ENCODE data around the gene ADAM12.

Gene ADAM12

GRCh38 chr10:126243306-126243705 is 145.0 kb downstream of the ADAM12 start:
- TF ChIP-seq MAX (IDR thresholded peaks at IDR 0.05) (no peak), TEAD4 (IDR thresholded peaks at IDR 0.05) (no peak), TAF1 (IDR thresholded peaks at IDR 0.05; ENCODE audit: low read depth) (no peak), EP300 (IDR thresholded peaks at IDR 0.05; ENCODE audit: borderline replicate concordance) (no peak), NFIC (IDR thresholded peaks at IDR 0.05) (no peak), TCF12 (IDR thresholded peaks at IDR 0.05; ENCODE audit: low read depth) (no peak), FOXM1 (IDR thresholded peaks at IDR 0.05; ENCODE audit: borderline replicate concordance, low read depth) (no peak), YY1 (IDR thresholded peaks at IDR 0.05; ENCODE audit: low read depth) (no peak), CREB1 (IDR thresholded peaks at IDR 0.05; ENCODE audit: low read depth) (no peak), ZBTB7A (IDR thresholded peaks at IDR 0.05; ENCODE audit: low read depth) (no peak), EGR1 (IDR thresholded peaks at IDR 0.05) (no peak), CEBPB (IDR thresholded peaks at IDR 0.05) (no peak), RAD21 (IDR thresholded peaks at IDR 0.05; ENCODE audit: low read depth) (no peak)
- TF ChIP-seq, protein P1, sequence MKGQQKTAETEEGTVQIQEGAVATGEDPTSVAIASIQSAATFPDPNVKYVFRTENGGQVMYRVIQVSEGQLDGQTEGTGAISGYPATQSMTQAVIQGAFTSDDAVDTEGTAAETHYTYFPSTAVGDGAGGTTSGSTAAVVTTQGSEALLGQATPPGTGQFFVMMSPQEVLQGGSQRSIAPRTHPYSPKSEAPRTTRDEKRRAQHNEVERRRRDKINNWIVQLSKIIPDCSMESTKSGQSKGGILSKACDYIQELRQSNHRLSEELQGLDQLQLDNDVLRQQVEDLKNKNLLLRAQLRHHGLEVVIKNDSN (IDR thresholded peaks at IDR 0.05), result no peak
- TF ChIP-seq, protein P2, sequence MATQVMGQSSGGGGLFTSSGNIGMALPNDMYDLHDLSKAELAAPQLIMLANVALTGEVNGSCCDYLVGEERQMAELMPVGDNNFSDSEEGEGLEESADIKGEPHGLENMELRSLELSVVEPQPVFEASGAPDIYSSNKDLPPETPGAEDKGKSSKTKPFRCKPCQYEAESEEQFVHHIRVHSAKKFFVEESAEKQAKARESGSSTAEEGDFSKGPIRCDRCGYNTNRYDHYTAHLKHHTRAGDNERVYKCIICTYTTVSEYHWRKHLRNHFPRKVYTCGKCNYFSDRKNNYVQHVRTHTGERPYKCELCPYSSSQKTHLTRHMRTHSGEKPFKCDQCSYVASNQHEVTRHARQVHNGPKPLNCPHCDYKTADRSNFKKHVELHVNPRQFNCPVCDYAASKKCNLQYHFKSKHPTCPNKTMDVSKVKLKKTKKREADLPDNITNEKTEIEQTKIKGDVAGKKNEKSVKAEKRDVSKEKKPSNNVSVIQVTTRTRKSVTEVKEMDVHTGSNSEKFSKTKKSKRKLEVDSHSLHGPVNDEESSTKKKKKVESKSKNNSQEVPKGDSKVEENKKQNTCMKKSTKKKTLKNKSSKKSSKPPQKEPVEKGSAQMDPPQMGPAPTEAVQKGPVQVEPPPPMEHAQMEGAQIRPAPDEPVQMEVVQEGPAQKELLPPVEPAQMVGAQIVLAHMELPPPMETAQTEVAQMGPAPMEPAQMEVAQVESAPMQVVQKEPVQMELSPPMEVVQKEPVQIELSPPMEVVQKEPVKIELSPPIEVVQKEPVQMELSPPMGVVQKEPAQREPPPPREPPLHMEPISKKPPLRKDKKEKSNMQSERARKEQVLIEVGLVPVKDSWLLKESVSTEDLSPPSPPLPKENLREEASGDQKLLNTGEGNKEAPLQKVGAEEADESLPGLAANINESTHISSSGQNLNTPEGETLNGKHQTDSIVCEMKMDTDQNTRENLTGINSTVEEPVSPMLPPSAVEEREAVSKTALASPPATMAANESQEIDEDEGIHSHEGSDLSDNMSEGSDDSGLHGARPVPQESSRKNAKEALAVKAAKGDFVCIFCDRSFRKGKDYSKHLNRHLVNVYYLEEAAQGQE (IDR thresholded peaks at IDR 0.05; ENCODE audit: low read depth), result no peak

DNA sequence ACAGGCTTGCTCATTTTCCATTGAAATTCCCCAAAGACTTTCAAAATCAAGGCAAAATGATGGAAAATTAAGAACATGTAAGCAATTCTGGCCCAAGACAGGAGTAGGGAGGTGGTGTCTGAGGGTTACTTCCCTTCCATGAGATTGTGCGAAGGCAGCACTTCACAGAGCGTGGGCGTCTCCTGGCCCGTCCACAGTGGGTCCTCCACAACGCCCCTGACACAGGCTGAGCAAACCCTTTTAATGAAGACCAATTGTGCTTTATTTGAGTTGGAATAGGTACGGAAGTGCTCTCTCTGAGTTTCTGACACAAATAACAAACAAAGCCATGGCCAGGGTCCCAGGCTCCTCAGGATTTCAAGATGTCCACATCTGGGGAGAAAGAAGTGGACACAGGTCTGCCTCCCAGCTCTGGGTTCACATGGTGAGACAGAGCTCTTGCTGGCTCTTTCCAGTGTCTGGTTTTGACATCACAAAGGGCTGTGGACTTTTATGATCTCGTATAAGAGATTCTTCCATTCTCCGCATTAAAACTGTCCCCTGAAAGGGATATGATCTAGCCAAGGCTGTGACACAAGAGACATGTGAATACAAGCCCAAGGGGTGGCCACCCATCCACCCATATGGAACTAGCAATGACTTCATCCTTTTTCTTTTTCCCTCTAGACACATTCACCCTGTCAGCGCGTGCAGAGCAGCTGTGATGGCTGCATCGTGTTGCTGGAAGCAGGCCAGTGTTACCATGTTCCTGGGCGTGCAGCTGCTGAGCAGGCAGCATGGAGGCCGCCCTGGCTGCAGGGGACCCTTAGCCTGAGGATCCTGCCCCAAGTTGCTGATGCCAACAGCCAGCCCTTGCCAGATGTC is 145.6 kb downstream of the ADAM12 start:
- TF ChIP-seq NFIC (IDR thresholded peaks at IDR 0.05), result no peak
- no peak for TF ChIP-seq EGR1 (IDR thresholded peaks at IDR 0.05)
- TF ChIP-seq TCF12 (IDR thresholded peaks at IDR 0.05; ENCODE audit: low read depth), result no peak
- no peak for TF ChIP-seq FOXM1 (IDR thresholded peaks at IDR 0.05; ENCODE audit: borderline replicate concordance, low read depth)
- TF ChIP-seq RAD21 (IDR thresholded peaks at IDR 0.05; ENCODE audit: low read depth), result no peak
- TF ChIP-seq MAX (IDR thresholded peaks at IDR 0.05), result no peak
- TF ChIP-seq EP300 (IDR thresholded peaks at IDR 0.05; ENCODE audit: borderline replicate concordance), result no peak
- TF ChIP-seq CEBPB (IDR thresholded peaks at IDR 0.05), result no peak
- no peak for TF ChIP-seq ZBTB7A (IDR thresholded peaks at IDR 0.05; ENCODE audit: low read depth)
- no peak for TF ChIP-seq TEAD4 (IDR thresholded peaks at IDR 0.05)

DNA sequence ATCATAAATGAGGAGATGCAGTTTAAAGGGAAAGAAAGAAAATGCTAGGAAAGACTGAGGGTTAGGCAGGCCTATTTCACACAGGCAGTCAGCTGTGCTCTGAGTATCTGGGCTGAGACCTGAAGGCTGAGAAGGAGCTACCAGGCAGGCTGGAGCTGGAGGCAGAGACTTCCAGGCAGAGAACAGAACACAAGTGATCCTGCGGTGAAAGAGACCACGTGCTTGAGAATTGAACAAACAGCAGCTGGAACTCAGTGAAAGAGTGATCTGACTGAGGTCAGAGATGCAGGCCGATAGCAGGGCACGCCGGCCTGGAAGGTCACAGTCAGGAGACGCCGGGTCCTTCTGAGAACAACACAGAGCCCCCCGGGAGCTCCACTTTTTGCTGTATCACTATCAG is 147.8 kb downstream of the ADAM12 start:
- no peak for TF ChIP-seq FOXM1 (IDR thresholded peaks at IDR 0.05; ENCODE audit: borderline replicate concordance, low read depth)
- TF ChIP-seq EP300 (IDR thresholded peaks at IDR 0.05; ENCODE audit: borderline replicate concordance), result no peak
- no peak for TF ChIP-seq EGR1 (IDR thresholded peaks at IDR 0.05)
- no peak for TF ChIP-seq YY1 (IDR thresholded peaks at IDR 0.05; ENCODE audit: low read depth)
- TF ChIP-seq TEAD4 (IDR thresholded peaks at IDR 0.05), result no peak
- no peak for TF ChIP-seq MAX (IDR thresholded peaks at IDR 0.05)
- TF ChIP-seq TAF1 (IDR thresholded peaks at IDR 0.05; ENCODE audit: low read depth), result no peak
- no peak for TF ChIP-seq ZBTB7A (IDR thresholded peaks at IDR 0.05; ENCODE audit: low read depth)
- no peak for TF ChIP-seq CEBPB (IDR thresholded peaks at IDR 0.05)
- TF ChIP-seq TCF12 (IDR thresholded peaks at IDR 0.05; ENCODE audit: low read depth), result no peak
- no peak for TF ChIP-seq RAD21 (IDR thresholded peaks at IDR 0.05; ENCODE audit: low read depth)
- TF ChIP-seq, protein P1 (IDR thresholded peaks at IDR 0.05), result no peak
- TF ChIP-seq, protein P2 (IDR thresholded peaks at IDR 0.05; ENCODE audit: low read depth), result no peak
- no peak for TF ChIP-seq NFIC (IDR thresholded peaks at IDR 0.05)
- no peak for TF ChIP-seq CREB1 (IDR thresholded peaks at IDR 0.05; ENCODE audit: low read depth)

DNA sequence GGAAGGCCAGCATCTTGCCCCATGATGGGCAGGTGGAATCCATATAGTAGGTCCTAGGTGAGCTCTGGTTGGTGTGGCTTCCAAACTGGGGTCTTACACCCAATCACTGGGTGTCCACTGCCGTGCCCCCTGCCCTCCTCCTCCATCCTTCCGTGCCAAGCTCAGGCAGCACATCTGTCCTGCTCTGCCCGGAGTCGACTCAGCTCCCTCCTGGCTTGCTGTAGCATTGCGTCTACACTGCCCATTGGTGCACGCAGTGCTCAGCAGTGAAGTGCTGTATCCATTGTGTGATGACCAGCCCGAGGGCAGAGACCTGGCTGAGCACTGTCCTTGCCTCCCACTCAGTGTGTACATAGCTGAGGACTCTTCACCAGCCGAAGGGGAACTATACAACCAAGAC is 148.4 kb downstream of the ADAM12 start:
- TF ChIP-seq TEAD4 (IDR thresholded peaks at IDR 0.05) (no peak), FOXM1 (IDR thresholded peaks at IDR 0.05; ENCODE audit: borderline replicate concordance, low read depth) (no peak), MAX (IDR thresholded peaks at IDR 0.05) (no peak), RAD21 (IDR thresholded peaks at IDR 0.05; ENCODE audit: low read depth) (no peak), YY1 (IDR thresholded peaks at IDR 0.05; ENCODE audit: low read depth) (no peak), ZBTB7A (IDR thresholded peaks at IDR 0.05; ENCODE audit: low read depth) (no peak), TCF12 (IDR thresholded peaks at IDR 0.05; ENCODE audit: low read depth) (no peak), EGR1 (IDR thresholded peaks at IDR 0.05) (no peak), NFIC (IDR thresholded peaks at IDR 0.05) (no peak), EP300 (IDR thresholded peaks at IDR 0.05; ENCODE audit: borderline replicate concordance) (no peak), TAF1 (IDR thresholded peaks at IDR 0.05; ENCODE audit: low read depth) (no peak), CEBPB (IDR thresholded peaks at IDR 0.05) (no peak), CREB1 (IDR thresholded peaks at IDR 0.05; ENCODE audit: low read depth) (no peak)
- TF ChIP-seq, protein P1 (IDR thresholded peaks at IDR 0.05), result no peak
- TF ChIP-seq, protein P2 (IDR thresholded peaks at IDR 0.05; ENCODE audit: low read depth), result no peak
